K562 (cell line): Measurements from ENCODE around the gene DNA2. TPM values are rescaled to one million over a fixed set of nuclear protein-coding genes. Genes with fewer than 3 reads are reported as not detected.

Experiments used
- BRCA1 ChIP-seq, 2 experiments: fragments of 450-650 bp in 1 of 2; sonication (generic) in 1 of 2; formaldehyde crosslinking in 1 of 2; IDR thresholded peaks; 2 replicates each; pipeline versions ENCODE4 v1.5.0 to v1.6.1; 2017 to 2020; ENCODE audit warnings: mild to moderate bottlenecking in 1 of 2, missing genetic modification reagents in 1 of 2
- BRD4 ChIP-seq: fragments of 200-600 bp; sonication (generic); IDR thresholded peaks from 2 replicates; pipeline ENCODE4 v1.6.1; 2017; ENCODE audit warnings: inconsistent platforms
- FIP1L1 ChIP-seq: fragments of 200-400 bp; formaldehyde crosslinking; IDR thresholded peaks from 2 replicates; pipeline ENCODE4 v1.6.1; 2018; ENCODE audit warnings: mild to moderate bottlenecking, low read depth, low read length; ENCODE audit not compliant: poor library complexity, severe bottlenecking
- FOXP4 ChIP-seq: sonication (generic); formaldehyde crosslinking; IDR thresholded peaks from 2 replicates; pipeline ENCODE4 v1.8.0; 2022; ENCODE audit warnings: mild to moderate bottlenecking, missing genetic modification reagents, borderline replicate concordance
- JUNB ChIP-seq: fragments of 450-650 bp; formaldehyde crosslinking; conservative IDR thresholded peaks from 2 replicates; pipeline ENCODE4 v1.4.0; 2020; ENCODE audit warnings: mild to moderate bottlenecking
- MAFK ChIP-seq: IDR thresholded peaks from 2 replicates; pipeline ENCODE4 v1.6.1; 2011; ENCODE audit warnings: low read length, improper control_type of control experiment
- RB1 ChIP-seq: fragments of 450-650 bp; IDR thresholded peaks from 2 replicates; pipeline ENCODE4 v1.6.1; 2017; ENCODE audit warnings: low read depth, mild to moderate bottlenecking
- RBM17 ChIP-seq: fragments of 200-400 bp; formaldehyde crosslinking; IDR thresholded peaks from 2 replicates; pipeline ENCODE4 v1.6.1; 2017; ENCODE audit warnings: low read depth, mild to moderate bottlenecking, low read length, borderline replicate concordance
- REST ChIP-seq, 2 experiments: fragments of 450-650 bp; formaldehyde crosslinking in 1 of 2; IDR thresholded peaks; 2 replicates each; pipeline versions ENCODE4 v1.4.0 to v1.6.1; 2014 to 2020; ENCODE audit warnings: mild to moderate bottlenecking in 2 of 2, borderline replicate concordance in 1 of 2, low read depth in 1 of 2
- SNIP1 ChIP-seq: fragments of 450-650 bp; IDR thresholded peaks from 2 replicates; pipeline ENCODE4 v1.7.1; 2017; ENCODE audit warnings: low read depth, mild to moderate bottlenecking
- ZBTB26 ChIP-seq: fragments of 450-650 bp; formaldehyde crosslinking; IDR thresholded peaks from 2 replicates; pipeline ENCODE4 v1.4.0; 2022; ENCODE audit warnings: missing genetic modification characterization
- ZFX ChIP-seq: sonication (generic); formaldehyde crosslinking; IDR thresholded peaks from 2 replicates; pipeline ENCODE4 v1.8.0; 2022; ENCODE audit warnings: mild to moderate bottlenecking, missing genetic modification reagents, moderate library complexity
- ZNF408 ChIP-seq: fragments of 250-450 bp; sonication (Bioruptor Pico); IDR thresholded peaks from 2 replicates; pipeline ENCODE4 v1.4.0; 2020; ENCODE audit warnings: low read depth, mild to moderate bottlenecking, moderate library complexity
- ZSCAN29 ChIP-seq: fragments of 450-650 bp; IDR thresholded peaks from 2 replicates; pipeline ENCODE4 v1.6.1; 2017
- polyA plus RNA-seq, 8 experiments: library from polyadenylated mRNA; depleted of rRNA in 4 of 8; stranded (reverse) in 5 of 8; unstranded in 3 of 8; fragments of >200 nt; fragmentation: Nextera tagmentation in 2 of 8; fragmentation: Illumina TruSeq in 1 of 8; extraction: Ambion mirVana in 2 of 8; extraction: Trizol in 1 of 8; gene quantifications; 2 replicates each; pipeline versions ENCODE4 v1.2.1 to v1.2.3, GENCODE V29; 2011 to 2014; ENCODE audit warnings: inconsistent platforms in 1 of 8, missing spikeins in 1 of 8
- total RNA-seq, 7 experiments: library from RNA; depleted of rRNA in 6 of 7; stranded (reverse); fragments of >200 nt in 6 of 7; fragmentation: Illumina TruSeq in 2 of 7; extraction: Trizol in 2 of 7; gene quantifications; 2 replicates each; pipeline versions ENCODE4 v1.2.1 to v1.2.3, GENCODE V29; 2011 to 2021; ENCODE audit warnings: low replicate concordance in 1 of 7

The DNA2 gene
- total and polyA plus RNA-seq, 9 of the 15 experiments (the other 6 are each of a cell fraction or from before 2014, with no cell fraction given), result 24.6 to 51.4 (median 40.8) TPM

GRCh38 chr10:68471586-68472408 is at the start of gene DNA2 (continued):
- TF ChIP-seq RB1, result peak; percentile 100
- no peak for TF ChIP-seq FOXP4
- peak; percentile 71; the same call in 1 of the 2 replicates for TF ChIP-seq BRD4
- no peak for TF ChIP-seq BRCA1 (IDR thresholded peaks at IDR 0.05)
- no peak for TF ChIP-seq BRCA1 (CRISPR knock-in tag; IDR thresholded peaks at IDR 0.05)
- peak; percentile 18; the same call in 1 of the 2 replicates for TF ChIP-seq REST (IDR thresholded peaks at IDR 0.05; ENCODE audit: borderline replicate concordance)
- 0 out of 2 replicates have a peak, but pooled peaks have one; percentile 69 for TF ChIP-seq REST (CRISPR knock-in tag; IDR thresholded peaks at IDR 0.05; ENCODE audit: low read depth)
- no peak for TF ChIP-seq SNIP1
- 0 out of 2 replicates have a peak, but pooled peaks have one; percentile 82 for TF ChIP-seq ZBTB26 (CRISPR knock-in tag)
- no peak for TF ChIP-seq JUNB (CRISPR knock-in tag)
- TF ChIP-seq ZFX (CRISPR knock-in tag), result peak; percentile 79
- peak; percentile 50 for TF ChIP-seq FIP1L1
- TF ChIP-seq MAFK, result no peak
- TF ChIP-seq RBM17, result no peak
- TF ChIP-seq ZSCAN29, result no peak
- no peak for TF ChIP-seq ZNF408 (CRISPR knock-in tag)
